GM10847 (cell line): Measurements from ENCODE around the gene THADA.

Experiments
- POLR2A ChIP-seq: IDR thresholded peaks from 2 replicates; pipeline ENCODE4 v1.6.1; 2011; ENCODE audit not compliant: insufficient read length; ENCODE audit errors: extremely low read depth

Gene THADA

DNA sequence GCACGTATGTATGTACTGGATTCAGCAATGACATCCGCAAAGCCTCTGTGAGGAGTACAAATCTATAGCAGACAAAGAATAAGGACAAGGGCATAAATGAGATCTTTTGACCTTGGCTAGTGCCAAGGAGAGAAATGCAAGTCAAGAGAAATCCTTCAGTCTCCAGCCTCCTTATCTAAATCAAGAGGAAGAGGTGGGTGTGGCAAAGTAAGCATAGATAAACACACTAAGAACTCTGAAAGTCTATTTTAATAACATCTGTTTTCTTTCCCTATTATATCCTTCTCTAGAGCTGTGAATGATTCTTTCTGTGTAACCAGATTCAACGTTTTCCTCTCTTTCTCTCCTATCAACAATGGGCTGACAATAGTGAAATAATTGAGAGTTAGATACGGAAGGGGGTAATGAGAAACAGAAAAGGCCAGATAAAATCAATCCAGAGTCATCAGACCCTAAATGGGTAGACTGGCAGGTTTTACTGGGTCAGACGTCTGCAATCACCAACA lies 250.9 kb downstream of the THADA start:
- no peak for TF ChIP-seq POLR2A

GRCh38 chr2:43343573-43344304 lies 252.1 kb downstream of the THADA start:
- no peak for TF ChIP-seq POLR2A

DNA sequence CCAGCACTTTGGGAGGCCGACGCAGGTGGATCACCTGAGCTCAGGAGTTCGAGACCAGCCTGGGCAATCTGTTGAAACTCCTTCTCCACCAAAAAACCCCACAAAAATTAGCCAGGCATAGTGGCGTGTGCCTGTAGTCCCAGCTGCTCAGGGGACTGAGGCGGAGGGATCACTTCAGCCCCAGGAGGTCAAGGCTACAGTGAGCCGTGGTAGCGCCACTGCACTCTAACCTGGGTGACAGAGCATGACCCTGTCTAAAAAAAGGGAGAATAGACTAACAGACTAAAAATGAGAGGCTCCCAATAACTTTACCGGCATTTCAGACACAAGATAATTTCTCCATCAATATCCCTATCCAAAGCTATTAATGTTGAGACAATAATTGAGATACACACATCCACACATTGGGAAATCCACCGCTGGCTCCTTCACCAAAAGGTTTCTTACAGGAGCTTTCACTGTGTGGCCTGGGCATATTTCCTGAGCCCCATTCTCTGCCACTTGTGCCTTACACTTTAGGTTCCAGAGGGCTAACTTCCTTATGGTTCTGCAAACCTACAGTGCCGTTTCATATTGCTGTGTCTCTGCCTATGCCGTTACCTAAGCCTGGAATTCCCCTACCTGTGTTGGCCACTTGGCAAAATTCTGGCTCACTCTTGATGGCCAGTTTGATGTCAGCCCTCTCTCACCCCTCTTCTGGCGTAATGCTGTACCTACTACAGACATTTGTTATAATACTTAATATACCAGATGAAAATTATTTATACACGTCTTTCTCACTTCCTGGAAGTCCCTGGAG lies 253.7 kb downstream of the THADA start:
- no peak for TF ChIP-seq POLR2A

DNA sequence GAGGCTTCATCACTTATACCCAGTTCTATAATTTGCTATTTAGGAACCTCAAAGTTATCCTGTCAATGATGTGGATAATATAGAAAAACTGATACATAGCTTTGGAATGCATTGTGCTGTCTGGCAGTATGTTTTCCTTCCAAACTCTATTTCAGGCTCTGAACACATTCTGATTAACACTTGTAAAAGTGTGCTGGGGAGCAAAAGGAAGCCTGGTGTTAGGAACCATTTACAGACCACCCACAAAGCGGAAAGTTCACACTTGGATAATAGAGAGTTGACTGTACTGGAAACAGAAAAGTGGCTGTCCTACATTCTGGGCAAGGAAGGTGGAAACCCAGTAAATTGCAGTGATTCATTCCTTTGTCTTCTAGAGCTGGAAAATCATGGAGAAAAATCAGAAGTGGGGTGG lies 254.9 kb downstream of the THADA start:
- TF ChIP-seq POLR2A = no peak

DNA sequence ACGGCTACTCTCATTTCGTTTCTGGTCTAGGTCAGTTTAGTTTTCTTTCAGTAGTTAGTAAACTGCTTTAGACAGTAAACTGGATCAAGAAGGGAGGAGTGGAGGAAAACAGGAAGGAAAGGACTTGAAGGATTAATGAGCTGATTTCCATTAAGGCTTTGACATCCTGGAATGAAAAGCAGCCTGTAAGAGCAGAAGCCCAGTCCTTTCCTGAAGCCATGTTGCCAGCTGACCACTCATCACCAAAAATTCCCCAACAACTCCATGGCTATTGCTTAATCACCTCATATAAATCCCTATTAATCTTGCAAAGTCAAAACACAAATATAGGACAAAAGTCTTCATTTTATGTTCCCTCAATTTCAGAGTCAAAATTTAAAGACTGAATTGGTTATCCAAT lies 255.8 kb downstream of the THADA start:
- no peak for TF ChIP-seq POLR2A

DNA sequence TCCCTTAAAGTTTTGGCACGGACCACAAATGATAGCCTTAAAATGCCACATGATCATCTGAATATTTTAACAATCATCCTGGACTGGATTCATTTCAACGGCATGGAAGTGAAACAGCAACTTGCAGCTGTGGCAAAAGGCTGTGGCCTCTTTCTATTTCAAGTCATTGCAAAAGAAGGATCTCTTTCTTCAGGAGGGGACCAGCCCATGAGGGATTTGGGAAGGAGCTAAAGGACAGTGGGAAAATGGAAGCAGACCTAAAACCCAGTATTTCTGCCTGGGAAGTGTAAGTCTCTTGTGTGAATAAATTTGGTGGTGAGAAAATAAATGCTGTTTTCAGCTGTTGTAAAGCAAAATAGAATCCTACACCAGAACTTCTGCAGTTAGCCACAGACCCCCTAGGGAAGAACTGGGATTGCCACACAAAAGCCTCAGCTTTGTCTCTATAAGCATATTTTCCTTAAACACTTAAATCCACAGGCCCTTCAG lies 262.1 kb downstream of the THADA start:
- TF ChIP-seq POLR2A = no peak

- no peak for TF ChIP-seq POLR2A
Measured at GRCh38 chr2:43333101-43333655, 262.7 kb downstream of the THADA start.

DNA sequence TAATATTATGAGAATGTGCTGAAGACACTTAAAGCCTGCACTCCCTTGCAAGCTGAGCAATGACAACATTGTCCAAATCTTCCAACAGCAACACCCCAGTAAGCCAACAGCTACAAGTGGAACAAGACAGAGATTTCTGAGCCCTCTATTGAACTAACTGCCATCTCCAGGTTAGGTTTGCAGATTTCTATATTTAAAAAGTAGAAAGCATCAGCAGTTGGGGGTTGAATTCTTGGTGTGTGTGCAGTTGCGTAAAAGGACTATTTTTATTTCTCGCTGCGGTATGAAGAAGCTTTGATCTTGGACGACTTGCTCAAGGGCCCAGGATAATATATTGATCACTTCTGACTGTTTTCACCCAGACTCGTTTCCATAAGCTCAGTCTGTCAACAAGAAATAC lies 263.2 kb downstream of the THADA start:
- TF ChIP-seq POLR2A = no peak

DNA sequence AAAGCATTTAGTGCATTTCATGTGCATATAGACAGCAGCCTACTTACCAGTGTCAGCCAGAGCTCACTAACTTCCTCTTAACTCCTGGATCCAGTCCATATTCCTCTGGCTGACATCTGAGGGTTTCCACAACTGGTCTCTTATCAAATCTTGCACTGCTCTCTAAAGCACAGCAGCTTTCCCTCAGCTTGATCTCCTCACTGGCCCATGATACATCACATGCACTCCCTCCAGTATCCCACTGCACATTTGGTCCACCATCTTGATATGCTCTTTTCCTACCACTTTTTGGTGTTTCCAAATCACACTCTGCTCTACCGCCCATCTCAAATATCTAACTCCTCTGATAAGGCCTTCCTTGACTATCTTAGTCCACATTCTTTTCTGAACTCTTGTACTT lies 264.4 kb downstream of the THADA start:
- TF ChIP-seq POLR2A = no peak

GRCh38 chr2:43329637-43330036 lies 266.2 kb downstream of the THADA start:
- no peak for TF ChIP-seq POLR2A

GRCh38 chr2:43328832-43329231 lies 267.0 kb downstream of the THADA start:
- TF ChIP-seq POLR2A = no peak

- TF ChIP-seq POLR2A = no peak
Measured at GRCh38 chr2:43328133-43328532, 267.7 kb downstream of the THADA start.

DNA sequence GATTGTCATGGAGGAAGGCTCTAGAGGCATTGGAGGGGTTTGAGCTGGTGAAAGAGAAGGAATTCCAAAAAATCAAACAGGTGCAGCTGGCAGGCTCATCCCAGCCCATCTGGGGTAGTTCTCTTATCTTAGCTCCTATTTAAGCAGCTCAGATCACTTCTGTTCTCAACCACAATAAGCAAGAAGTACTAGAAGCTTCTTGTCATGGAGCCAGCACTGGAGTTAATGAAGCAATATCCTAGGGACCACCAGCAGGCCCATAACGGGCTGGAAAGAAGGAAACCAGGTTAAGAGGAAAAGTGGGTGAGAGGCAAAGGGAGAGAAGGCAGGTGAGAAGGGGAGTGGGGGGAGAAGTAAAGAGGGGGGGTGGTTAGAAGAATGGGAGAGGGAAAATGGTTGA lies 268.7 kb downstream of the THADA start:
- TF ChIP-seq POLR2A = no peak

GRCh38 chr2:43326101-43326825 lies 269.6 kb downstream of the THADA start:
- no peak for TF ChIP-seq POLR2A

DNA sequence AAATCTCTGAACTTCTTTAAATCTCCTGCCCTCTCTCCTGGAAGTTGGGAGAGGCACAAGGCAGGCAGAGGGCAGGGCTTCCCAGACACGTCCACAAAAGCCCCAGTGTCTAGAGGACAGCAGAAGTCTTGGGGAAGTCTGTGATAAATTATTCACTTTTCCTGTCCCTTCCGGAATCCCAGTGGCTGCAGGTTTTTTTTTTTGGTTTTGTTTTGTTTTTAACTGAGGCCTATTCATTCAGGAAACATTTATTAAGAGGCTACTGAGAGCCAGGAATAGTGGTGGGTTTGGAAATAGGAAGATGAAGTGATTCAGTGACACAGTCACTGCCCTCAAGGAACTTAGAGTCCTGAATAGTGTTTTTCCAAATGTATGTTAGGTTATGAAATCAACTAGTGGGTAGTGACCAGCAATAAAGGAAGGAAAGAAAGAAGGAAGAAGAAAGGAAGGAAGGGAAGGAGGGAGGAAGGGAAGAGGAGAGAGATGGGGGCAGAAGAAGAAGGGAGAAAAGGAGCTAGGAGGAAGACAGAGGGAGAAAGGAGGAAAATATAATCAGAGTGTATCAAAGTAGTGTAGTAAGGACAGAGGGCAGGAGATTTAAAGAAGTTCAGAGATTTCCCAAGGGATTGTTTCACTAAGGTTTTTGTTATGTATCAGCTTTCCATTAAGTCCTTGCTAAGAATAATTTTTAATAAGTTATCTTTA lies 270.6 kb downstream of the THADA start:
- TF ChIP-seq POLR2A = no peak
